C4-2B (cell line): ENCODE data around the gene UBASH3B.
"Not testable (repeated sequence)": the region's sequence is repeated elsewhere in the genome, so short reads cannot be mapped to it uniquely, and the experiment has no call there.

ENCODE experiments used
- H3K27ac ChIP-seq: fragments of 450-650 bp; 2 replicates; pipeline ENCODE4 v1.5.1; 2017
- CTCF ChIP-seq: fragments of 450-650 bp; conservative IDR thresholded peaks from 2 replicates; pipeline ENCODE4 v1.5.1; 2017; ENCODE audit warnings: mild to moderate bottlenecking
- ZFX ChIP-seq: fragments of 450-650 bp; IDR thresholded peaks from 2 replicates; pipeline ENCODE4 v1.6.1; 2017

UBASH3B gene

GRCh38 chr11:122862091-122862490, 206.6 kb downstream of the UBASH3B start:
- TF ChIP-seq CTCF, result no peak
- no peak for TF ChIP-seq ZFX
- H3K27ac ChIP-seq, result no peak overlapping the region

GRCh38 chr11:122863154-122863553, 207.6 kb downstream of the UBASH3B start:
- not testable (repeated sequence) for H3K27ac ChIP-seq

GRCh38 chr11:122863704-122864326, 208.3 kb downstream of the UBASH3B start:
- no peak overlapping the region for H3K27ac ChIP-seq
- TF ChIP-seq CTCF, result peak; percentile 91
- no peak for TF ChIP-seq ZFX
